ENCODE results near the gene MRPL46.

Gene MRPL46

DNA sequence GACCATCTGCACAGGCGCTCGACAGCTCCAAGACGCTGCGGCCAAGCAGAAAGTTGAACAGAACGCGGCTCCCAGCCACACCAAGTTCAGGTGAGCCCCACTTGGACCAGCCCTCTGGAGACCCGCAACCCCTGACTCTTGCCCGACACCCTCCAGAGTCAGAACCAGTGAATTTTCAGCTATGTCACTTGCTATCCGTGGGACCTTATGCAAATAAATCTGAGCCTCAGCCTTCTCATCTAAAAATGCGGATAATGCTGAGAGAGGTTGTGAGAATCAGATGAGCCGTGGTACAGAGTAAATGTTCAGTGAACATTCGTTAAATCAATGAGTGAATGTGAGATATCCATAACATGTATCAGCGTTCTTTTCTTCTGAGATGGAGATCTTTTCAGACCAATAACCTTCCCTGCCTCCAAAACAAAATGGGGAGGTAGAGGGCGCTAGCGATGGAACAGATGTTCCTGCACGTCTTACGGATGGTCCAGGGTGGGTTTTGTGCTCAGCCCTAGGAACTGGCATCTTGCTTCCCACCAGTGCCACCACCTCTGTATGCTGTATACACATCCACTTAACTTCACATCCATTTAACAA is 844 bp upstream of the MRPL46 start:
- H3K36me3 ChIP-seq (ENCODE audit: control insufficient read depth in 2 of 2, insufficient read depth in 2 of 2, low read length in 2 of 2) = peaks cover 25 to 29% of the 10 kb centered on the region in 2 donors
- H3K9me3 ChIP-seq (ENCODE audit: control insufficient read depth in 2 of 2, low read length in 2 of 2) = no peaks in the 10 kb centered on the region
- no peaks in the 10 kb centered on the region for H3K27me3 ChIP-seq (ENCODE audit: control insufficient read depth in 2 of 2, insufficient read depth in 2 of 2, low read length in 2 of 2)
- peak overlapping the region; percentile 85 to 87 for H3K27ac ChIP-seq (ENCODE audit: low read depth in 2 of 2, low read length in 2 of 2)
- H3K9ac ChIP-seq (ENCODE audit: low read depth in 1 of 2, low read length in 2 of 2) = peak overlapping the region; percentile 87 to 92
- H3K4me1 ChIP-seq (ENCODE audit: control insufficient read depth in 2 of 2, insufficient read depth in 2 of 2, low read length in 2 of 2) = peaks cover 14 to 22% of the 10 kb centered on the region in 2 donors
- peak overlapping the region; percentile 96 to 99 for H3K4me3 ChIP-seq (ENCODE audit: low read length in 2 of 2)

DNA sequence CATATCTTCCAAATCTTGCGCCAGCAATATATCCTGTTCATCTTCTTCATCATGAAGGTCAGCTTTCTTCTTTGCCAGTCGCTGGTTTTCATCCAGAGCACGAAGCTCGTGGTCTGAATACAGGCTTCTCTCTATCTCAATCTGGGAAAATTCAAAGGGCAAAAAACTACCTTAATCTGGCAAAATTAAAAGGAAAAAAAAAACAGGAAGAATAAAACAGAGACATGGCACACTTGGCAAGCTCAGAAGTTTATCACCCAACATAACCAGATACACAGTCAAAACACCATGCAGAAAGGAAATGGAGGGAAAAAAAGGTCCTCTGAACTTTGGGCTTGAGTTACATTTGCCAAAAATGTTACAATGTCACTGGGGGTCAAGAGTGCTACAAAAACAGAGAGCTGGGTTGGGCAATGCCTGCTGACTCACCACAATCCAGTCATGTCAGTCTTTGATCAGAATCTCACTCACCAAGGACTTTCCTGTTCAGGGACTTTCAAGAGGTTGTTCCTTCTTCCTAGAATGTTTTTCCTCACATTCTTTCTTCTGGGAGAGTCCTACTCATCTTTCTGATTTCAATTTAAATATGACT is 1.5 kb downstream of the MRPL46 start:
- Histone ChIP-seq H3K9ac (ENCODE audit: low read depth in 1 of 2, low read length in 2 of 2) (no peak overlapping the region), H3K36me3 (ENCODE audit: control insufficient read depth in 2 of 2, insufficient read depth in 2 of 2, low read length in 2 of 2) (peaks cover 29 to 32% of the 10 kb centered on the region in 2 donors), H3K27ac (ENCODE audit: low read depth in 2 of 2, low read length in 2 of 2) (no peak overlapping the region), H3K4me1 (ENCODE audit: control insufficient read depth in 2 of 2, insufficient read depth in 2 of 2, low read length in 2 of 2) (peaks cover 14 to 22% of the 10 kb centered on the region in 2 donors), H3K4me3 (ENCODE audit: low read length in 2 of 2) (no peak overlapping the region), H3K27me3 (ENCODE audit: control insufficient read depth in 2 of 2, insufficient read depth in 2 of 2, low read length in 2 of 2) (no peaks in the 10 kb centered on the region), H3K9me3 (ENCODE audit: control insufficient read depth in 2 of 2, low read length in 2 of 2) (no peaks in the 10 kb centered on the region)

DNA sequence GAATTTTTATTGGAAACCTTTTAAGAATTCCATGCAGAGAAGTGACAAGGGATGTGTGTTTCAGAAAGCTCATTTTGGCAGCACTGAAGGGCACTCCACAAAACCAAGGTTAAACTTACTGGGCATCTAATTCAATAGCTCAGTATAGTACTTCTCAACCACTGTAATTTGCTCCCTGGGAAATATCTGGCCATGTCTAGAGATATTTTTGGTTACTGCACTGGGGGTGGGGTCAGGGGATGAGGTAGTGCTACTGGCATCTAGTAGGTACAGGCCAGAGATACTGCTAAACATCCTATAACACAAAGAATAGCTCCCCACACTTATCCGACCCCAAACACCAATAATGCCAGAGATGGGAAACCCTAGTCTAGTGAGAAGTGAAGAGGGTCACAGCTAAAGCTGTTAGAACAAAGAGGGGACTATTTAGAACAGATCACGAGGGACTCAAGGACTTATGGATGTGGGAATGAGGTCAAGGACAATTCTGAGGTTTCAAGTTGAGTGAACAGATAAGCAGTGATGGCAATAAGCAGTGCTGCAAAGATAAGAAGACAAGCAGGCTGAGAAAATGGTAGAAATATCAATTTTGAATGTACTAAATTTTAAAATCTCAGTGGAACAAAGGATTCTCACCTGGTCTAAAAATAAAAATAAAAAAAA is 3.2 kb downstream of the MRPL46 start:
- Histone ChIP-seq H3K4me3 (ENCODE audit: low read length in 2 of 2) (no peak overlapping the region), H3K27ac (ENCODE audit: low read depth in 2 of 2, low read length in 2 of 2) (no peak overlapping the region), H3K4me1 (ENCODE audit: control insufficient read depth in 2 of 2, insufficient read depth in 2 of 2, low read length in 2 of 2) (peaks cover 14 to 22% of the 10 kb centered on the region in 2 donors), H3K36me3 (ENCODE audit: control insufficient read depth in 2 of 2, insufficient read depth in 2 of 2, low read length in 2 of 2) (peaks cover 39 to 43% of the 10 kb centered on the region in 2 donors), H3K27me3 (ENCODE audit: control insufficient read depth in 2 of 2, insufficient read depth in 2 of 2, low read length in 2 of 2) (no peaks in the 10 kb centered on the region), H3K9ac (ENCODE audit: low read depth in 1 of 2, low read length in 2 of 2) (no peak overlapping the region), H3K9me3 (ENCODE audit: control insufficient read depth in 2 of 2, low read length in 2 of 2) (no peaks in the 10 kb centered on the region)

- Histone ChIP-seq H3K27ac (ENCODE audit: low read depth in 2 of 2, low read length in 2 of 2) (no peak overlapping the region), H3K9ac (ENCODE audit: low read depth in 1 of 2, low read length in 2 of 2) (no peak overlapping the region), H3K36me3 (ENCODE audit: control insufficient read depth in 2 of 2, insufficient read depth in 2 of 2, low read length in 2 of 2) (peaks cover 22 to 28% of the 10 kb centered on the region in 2 donors), H3K4me3 (ENCODE audit: low read length in 2 of 2) (no peak overlapping the region), H3K4me1 (ENCODE audit: control insufficient read depth in 2 of 2, insufficient read depth in 2 of 2, low read length in 2 of 2) (no peaks in the 10 kb centered on the region), H3K9me3 (ENCODE audit: control insufficient read depth in 2 of 2, low read length in 2 of 2) (no peaks in the 10 kb centered on the region), H3K27me3 (ENCODE audit: control insufficient read depth in 2 of 2, insufficient read depth in 2 of 2, low read length in 2 of 2) (no peaks in the 10 kb centered on the region)
Observed at GRCh38 chr15:88456733-88457132, 10.5 kb downstream of the MRPL46 start.

GRCh38 chr15:88454867-88455810 is 12.0 kb downstream of the MRPL46 start:
- no peak overlapping the region for H3K9ac ChIP-seq (ENCODE audit: low read depth in 1 of 2, low read length in 2 of 2)

GRCh38 chr15:88454236-88454635 is 13.0 kb downstream of the MRPL46 start:
- no peak overlapping the region for H3K4me3 ChIP-seq (ENCODE audit: low read length in 2 of 2)
- no peaks in the 10 kb centered on the region for H3K27me3 ChIP-seq (ENCODE audit: control insufficient read depth in 2 of 2, insufficient read depth in 2 of 2, low read length in 2 of 2)
- no peaks in the 10 kb centered on the region for H3K9me3 ChIP-seq (ENCODE audit: control insufficient read depth in 2 of 2, low read length in 2 of 2)
- no peak overlapping the region for H3K9ac ChIP-seq (ENCODE audit: low read depth in 1 of 2, low read length in 2 of 2)
- peaks cover 9 to 17% of the 10 kb centered on the region in 2 donors for H3K36me3 ChIP-seq (ENCODE audit: control insufficient read depth in 2 of 2, insufficient read depth in 2 of 2, low read length in 2 of 2)
- no peak overlapping the region for H3K27ac ChIP-seq (ENCODE audit: low read depth in 2 of 2, low read length in 2 of 2)
- H3K4me1 ChIP-seq (ENCODE audit: control insufficient read depth in 2 of 2, insufficient read depth in 2 of 2, low read length in 2 of 2) = peaks cover 0 to 2% of the 10 kb centered on the region in 2 donors

More at GRCh38 chr15:88454867-88455810, 12.0 kb downstream of the MRPL46 start:
- Histone ChIP-seq H3K4me1 (ENCODE audit: control insufficient read depth in 2 of 2, insufficient read depth in 2 of 2, low read length in 2 of 2) (peaks cover 0 to under 1% of the 10 kb centered on the region in 2 donors), H3K36me3 (ENCODE audit: control insufficient read depth in 2 of 2, insufficient read depth in 2 of 2, low read length in 2 of 2) (peaks cover 17 to 26% of the 10 kb centered on the region in 2 donors), H3K27ac (ENCODE audit: low read depth in 2 of 2, low read length in 2 of 2) (no peak overlapping the region), H3K27me3 (ENCODE audit: control insufficient read depth in 2 of 2, insufficient read depth in 2 of 2, low read length in 2 of 2) (no peaks in the 10 kb centered on the region), H3K9me3 (ENCODE audit: control insufficient read depth in 2 of 2, low read length in 2 of 2) (no peaks in the 10 kb centered on the region), H3K4me3 (ENCODE audit: low read length in 2 of 2) (no peak overlapping the region)

- peaks cover 4 to 11% of the 10 kb centered on the region in 2 donors for H3K36me3 ChIP-seq (ENCODE audit: control insufficient read depth in 2 of 2, insufficient read depth in 2 of 2, low read length in 2 of 2)
- H3K9ac ChIP-seq (ENCODE audit: low read depth in 1 of 2, low read length in 2 of 2) = no peak overlapping the region
- no peaks in the 10 kb centered on the region for H3K9me3 ChIP-seq (ENCODE audit: control insufficient read depth in 2 of 2, low read length in 2 of 2)
- no peaks in the 10 kb centered on the region for H3K27me3 ChIP-seq (ENCODE audit: control insufficient read depth in 2 of 2, insufficient read depth in 2 of 2, low read length in 2 of 2)
- no peak overlapping the region for H3K27ac ChIP-seq (ENCODE audit: low read depth in 2 of 2, low read length in 2 of 2)
- H3K4me3 ChIP-seq (ENCODE audit: low read length in 2 of 2) = no peak overlapping the region
- H3K4me1 ChIP-seq (ENCODE audit: control insufficient read depth in 2 of 2, insufficient read depth in 2 of 2, low read length in 2 of 2) = peaks cover 0 to 2% of the 10 kb centered on the region in 2 donors
Observed at GRCh38 chr15:88453651-88454050, 13.5 kb downstream of the MRPL46 start.

DNA sequence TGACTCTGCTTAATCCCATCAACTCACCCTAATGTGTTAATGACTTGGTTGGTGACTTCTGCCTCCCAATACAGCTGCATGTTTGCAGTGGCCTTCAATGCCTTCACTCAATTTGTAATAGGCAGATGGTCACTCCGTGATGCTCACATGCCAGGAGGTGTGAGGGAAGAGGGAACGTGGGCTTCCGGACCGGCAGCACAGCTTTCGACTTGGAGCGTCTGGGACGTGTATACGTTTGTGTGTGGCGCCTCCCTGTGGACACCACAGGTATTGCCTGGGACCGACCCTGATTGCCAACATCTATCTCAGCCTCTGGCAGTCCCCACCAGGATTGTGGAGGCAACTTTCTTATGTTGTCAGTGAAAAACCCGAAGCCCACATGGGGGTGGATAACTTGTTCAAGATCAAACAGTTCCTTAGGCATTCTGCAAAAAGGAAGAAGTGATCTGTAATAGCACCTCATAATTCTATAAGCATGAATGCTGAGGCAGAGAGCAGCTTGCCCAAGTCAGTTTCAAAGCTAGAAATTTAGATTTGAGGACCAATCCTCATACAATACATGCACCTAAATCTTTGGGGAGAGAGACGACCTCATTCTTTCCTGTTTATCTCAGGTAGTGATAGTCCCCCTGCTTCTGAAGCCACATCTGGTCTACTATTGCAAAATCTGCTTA is 16.9 kb downstream of the MRPL46 start:
- H3K4me1 ChIP-seq (ENCODE audit: control insufficient read depth in 2 of 2, insufficient read depth in 2 of 2, low read length in 2 of 2) = peaks cover 0 to 2% of the 10 kb centered on the region in 2 donors

DNA sequence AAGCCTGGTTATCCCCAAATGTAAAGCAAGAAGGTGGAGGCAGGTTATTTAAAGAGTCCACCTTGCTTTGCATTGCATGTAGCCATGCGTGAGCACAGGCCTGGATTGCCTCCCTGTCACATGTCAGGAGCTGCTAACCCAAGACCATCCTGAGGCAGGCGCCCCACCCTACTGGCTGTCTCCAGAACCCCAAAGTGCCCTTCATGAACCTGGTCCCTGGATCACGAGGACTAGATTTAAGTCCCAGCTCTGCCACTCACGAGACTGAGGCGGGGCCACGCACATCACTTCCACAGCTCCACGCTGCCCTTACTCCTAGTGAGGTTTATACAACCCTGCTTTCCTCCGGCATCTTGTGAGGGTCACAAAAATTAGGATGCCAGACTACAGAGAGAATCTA is 17.6 kb downstream of the MRPL46 start:
- Histone ChIP-seq H3K4me1 (ENCODE audit: control insufficient read depth in 2 of 2, insufficient read depth in 2 of 2, low read length in 2 of 2) (peaks cover 0 to 2% of the 10 kb centered on the region in 2 donors), H3K27ac (ENCODE audit: low read depth in 2 of 2, low read length in 2 of 2) (no peak overlapping the region), H3K9me3 (ENCODE audit: control insufficient read depth in 2 of 2, low read length in 2 of 2) (no peaks in the 10 kb centered on the region), H3K36me3 (ENCODE audit: control insufficient read depth in 2 of 2, insufficient read depth in 2 of 2, low read length in 2 of 2) (no peaks in the 10 kb centered on the region), H3K4me3 (ENCODE audit: low read length in 2 of 2) (no peak overlapping the region), H3K9ac (ENCODE audit: low read depth in 1 of 2, low read length in 2 of 2) (no peak overlapping the region), H3K27me3 (ENCODE audit: control insufficient read depth in 2 of 2, insufficient read depth in 2 of 2, low read length in 2 of 2) (no peaks in the 10 kb centered on the region)

More for the DNA sequence above, 16.9 kb downstream of the MRPL46 start:
- Histone ChIP-seq H3K27me3 (ENCODE audit: control insufficient read depth in 2 of 2, insufficient read depth in 2 of 2, low read length in 2 of 2) (no peaks in the 10 kb centered on the region), H3K27ac (ENCODE audit: low read depth in 2 of 2, low read length in 2 of 2) (no peak overlapping the region), H3K36me3 (ENCODE audit: control insufficient read depth in 2 of 2, insufficient read depth in 2 of 2, low read length in 2 of 2) (no peaks in the 10 kb centered on the region), H3K9me3 (ENCODE audit: control insufficient read depth in 2 of 2, low read length in 2 of 2) (no peaks in the 10 kb centered on the region), H3K4me3 (ENCODE audit: low read length in 2 of 2) (peak overlapping the region in 1 of 2 donors; percentile 29), H3K9ac (ENCODE audit: low read depth in 1 of 2, low read length in 2 of 2) (no peak overlapping the region)

Measured in mucosa of rectum (tissue), 2 donors.